ENCODE measurements around the gene OR5V1. TPM values are rescaled to one million over a fixed set of nuclear protein-coding genes. Genes with fewer than 3 reads are reported as not detected.
"Not testable (repeated sequence)": the region's sequence is repeated elsewhere in the genome, so short reads cannot be mapped to it uniquely, and the experiment has no call there.

OR5V1 gene
- total RNA-seq, 1 donor: not detected

- H3K9me3 ChIP-seq (ENCODE audit: low read depth, low read length): peaks cover 2% of the 10 kb centered on the region
- H3K4me1 ChIP-seq (ENCODE audit: insufficient read depth, low read length): no peaks in the 10 kb centered on the region
- H3K27ac ChIP-seq (ENCODE audit: low read depth, low read length): no peak overlapping the region
- H3K4me3 ChIP-seq (ENCODE audit: insufficient read depth, low read length): no peak overlapping the region
- no peak overlapping the region for H2AFZ ChIP-seq (ENCODE audit: low read length)
- no peak for DNase-seq (ENCODE audit: insufficient read length, low spot score, missing footprints)
- no peaks in the 10 kb centered on the region for H4K20me1 ChIP-seq (ENCODE audit: insufficient read depth, low read length)
- H3K79me2 ChIP-seq (ENCODE audit: insufficient read depth, low read length): no peaks in the 10 kb centered on the region
- no peaks in the 10 kb centered on the region for H3K27me3 ChIP-seq (ENCODE audit: insufficient read depth, low read length)
- no peaks in the 10 kb centered on the region for H3K36me3 ChIP-seq (ENCODE audit: insufficient read depth, low read length)
- no peak overlapping the region for H3K4me2 ChIP-seq (ENCODE audit: insufficient read depth, low read length)
- no peak for TF ChIP-seq CTCF (IDR thresholded peaks at IDR 0.05; ENCODE audit: extremely low read depth, low read depth, low read length)
These were observed 32.4 kb downstream of the OR5V1 start for GRCh38 chr6:29336269-29336668.

DNA sequence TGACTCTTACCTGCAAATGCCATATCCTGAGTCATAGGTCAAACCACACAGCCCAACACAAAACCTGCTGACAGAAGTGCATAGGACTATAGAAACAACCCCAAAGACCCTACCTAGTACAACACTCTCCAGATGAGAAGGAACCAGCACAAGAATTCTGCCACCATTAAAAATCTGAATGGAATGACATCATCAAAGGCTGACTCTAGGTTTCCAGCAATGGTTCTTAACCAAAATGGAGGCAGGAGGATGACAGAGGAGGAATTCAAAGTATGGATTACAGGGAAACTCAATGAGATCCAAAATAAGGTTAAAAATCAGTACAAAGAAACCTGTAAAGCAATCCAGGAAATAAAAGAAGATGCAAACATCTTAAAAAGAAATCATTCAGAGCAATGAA is 36.0 kb downstream of the OR5V1 start:
- H3K27ac ChIP-seq (ENCODE audit: low read depth, low read length): no peak overlapping the region
- TF ChIP-seq CTCF (IDR thresholded peaks at IDR 0.05; ENCODE audit: extremely low read depth, low read depth, low read length): no peak
- H3K79me2 ChIP-seq (ENCODE audit: insufficient read depth, low read length): no peaks in the 10 kb centered on the region

GRCh38 chr6:29325777-29326176 is 42.9 kb downstream of the OR5V1 start:
- no peak overlapping the region for H3K4me3 ChIP-seq (ENCODE audit: insufficient read depth, low read length)
- H3K9me3 ChIP-seq (ENCODE audit: low read depth, low read length): no peaks in the 10 kb centered on the region
- no peaks in the 10 kb centered on the region for H3K36me3 ChIP-seq (ENCODE audit: insufficient read depth, low read length)
- H3K27ac ChIP-seq (ENCODE audit: low read depth, low read length): no peak overlapping the region
- DNase-seq (ENCODE audit: insufficient read length, low spot score, missing footprints): no peak
- H4K20me1 ChIP-seq (ENCODE audit: insufficient read depth, low read length): no peaks in the 10 kb centered on the region
- H2AFZ ChIP-seq (ENCODE audit: low read length): no peak overlapping the region
- H3K79me2 ChIP-seq (ENCODE audit: insufficient read depth, low read length): no peaks in the 10 kb centered on the region
- H3K4me2 ChIP-seq (ENCODE audit: insufficient read depth, low read length): no peak overlapping the region
- no peaks in the 10 kb centered on the region for H3K27me3 ChIP-seq (ENCODE audit: insufficient read depth, low read length)
- TF ChIP-seq CTCF (IDR thresholded peaks at IDR 0.05; ENCODE audit: extremely low read depth, low read depth, low read length): no peak
- H3K4me1 ChIP-seq (ENCODE audit: insufficient read depth, low read length): no peaks in the 10 kb centered on the region

More for the DNA sequence above, 36.0 kb downstream of the OR5V1 start:
- Histone ChIP-seq H4K20me1 (ENCODE audit: insufficient read depth, low read length) (no peaks in the 10 kb centered on the region), H3K4me3 (ENCODE audit: insufficient read depth, low read length) (no peak overlapping the region), H3K9me3 (ENCODE audit: low read depth, low read length) (peaks cover 2% of the 10 kb centered on the region), H3K36me3 (ENCODE audit: insufficient read depth, low read length) (no peaks in the 10 kb centered on the region), H2AFZ (ENCODE audit: low read length) (no peak overlapping the region), H3K27me3 (ENCODE audit: insufficient read depth, low read length) (no peaks in the 10 kb centered on the region), H3K4me2 (ENCODE audit: insufficient read depth, low read length) (no peak overlapping the region), H3K4me1 (ENCODE audit: insufficient read depth, low read length) (no peaks in the 10 kb centered on the region)
- DNase-seq (ENCODE audit: insufficient read length, low spot score, missing footprints): no peak

DNA sequence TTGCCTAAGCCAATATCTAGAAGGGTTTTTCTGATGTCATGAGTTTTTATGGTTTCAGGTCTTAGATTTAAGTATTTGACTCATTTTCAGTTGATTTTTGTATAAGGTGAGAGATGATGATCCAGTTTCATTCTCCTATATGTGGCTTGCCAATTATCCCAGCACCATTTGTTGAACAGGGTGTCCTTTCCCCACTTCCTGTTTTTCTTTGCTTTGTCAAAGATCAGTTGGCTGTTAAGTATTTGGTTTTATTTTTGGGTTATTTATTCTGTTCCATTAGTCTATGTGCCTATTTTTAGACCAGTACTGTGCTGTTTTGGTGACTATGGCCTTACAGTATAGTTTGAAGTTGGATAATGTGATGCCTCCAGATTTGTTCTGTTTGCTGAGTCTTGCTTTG is 45.3 kb downstream of the OR5V1 start:
- not testable (repeated sequence) for H3K79me2 ChIP-seq (ENCODE audit: insufficient read depth, low read length); H3K27ac ChIP-seq (ENCODE audit: low read depth, low read length); H3K36me3 ChIP-seq (ENCODE audit: insufficient read depth, low read length); H3K27me3 ChIP-seq (ENCODE audit: insufficient read depth, low read length); DNase-seq (ENCODE audit: insufficient read length, low spot score, missing footprints); H3K4me2 ChIP-seq (ENCODE audit: insufficient read depth, low read length); H3K9me3 ChIP-seq (ENCODE audit: low read depth, low read length); H4K20me1 ChIP-seq (ENCODE audit: insufficient read depth, low read length); H3K4me1 ChIP-seq (ENCODE audit: insufficient read depth, low read length); H3K4me3 ChIP-seq (ENCODE audit: insufficient read depth, low read length); H2AFZ ChIP-seq (ENCODE audit: low read length)

Data from osteoblast (primary cell).